GM19023 (cell line): ENCODE results near the gene ADARB2.

Experiments used
- ATAC-seq: cut with Tn5 transposase; IDR thresholded peaks from one replicate; pipeline ENCODE4 v1.9.1; 2021; ENCODE audit warnings: mild to moderate bottlenecking, moderate library complexity; ENCODE audit not compliant: unreplicated experiment

ADARB2 gene

GRCh38 chr10:1736144-1736971 is 967 bp downstream of the ADARB2 start:
- ATAC-seq: no peak

DNA sequence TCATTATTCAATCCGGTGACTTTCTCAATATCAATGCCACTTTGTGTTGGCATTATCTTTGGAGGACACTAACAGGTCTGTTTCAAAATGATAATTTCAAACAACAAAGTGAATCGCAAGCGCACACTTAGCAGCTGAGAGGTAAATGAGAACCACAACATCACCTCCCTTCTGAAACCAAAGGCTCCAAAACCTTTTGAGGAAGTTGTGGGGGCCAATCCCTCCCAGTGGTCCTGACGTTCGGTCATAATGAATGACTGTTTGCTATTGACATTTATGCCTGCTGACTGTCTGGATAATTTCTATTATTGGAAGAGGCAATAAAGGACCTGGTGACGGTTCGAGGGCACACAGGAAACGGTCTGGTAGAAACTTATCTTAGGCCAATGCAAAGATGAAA is 1.8 kb downstream of the ADARB2 start:
- no peak for ATAC-seq

- ATAC-seq: no peak
Observed at GRCh38 chr10:1734288-1734687, 3.0 kb downstream of the ADARB2 start.

DNA sequence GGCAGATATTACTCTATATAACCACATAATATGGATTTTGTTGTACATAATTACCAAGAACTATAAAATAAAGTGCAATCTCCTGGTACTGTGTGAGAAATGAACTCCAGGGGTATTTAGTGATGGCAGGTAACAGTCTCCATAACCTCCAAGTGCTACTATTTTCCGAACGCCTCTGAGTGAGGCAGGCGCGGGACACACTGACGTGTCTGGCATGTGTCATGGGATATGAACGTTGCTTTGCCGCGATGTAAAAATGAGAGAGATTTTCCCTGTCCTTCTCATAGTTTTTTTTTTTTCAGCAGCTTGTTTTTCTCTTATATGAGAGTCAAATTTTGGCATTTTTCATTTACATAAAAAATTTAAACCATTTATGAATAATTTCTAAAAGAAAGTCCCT is 3.6 kb downstream of the ADARB2 start:
- ATAC-seq: no peak

- ATAC-seq: no peak
Observed at GRCh38 chr10:1732564-1732996, 4.7 kb downstream of the ADARB2 start.

GRCh38 chr10:1731592-1731991 is 5.7 kb downstream of the ADARB2 start:
- no peak for ATAC-seq

GRCh38 chr10:1729751-1730150 is 7.6 kb downstream of the ADARB2 start:
- no peak for ATAC-seq

GRCh38 chr10:1726861-1727260 is 10.5 kb downstream of the ADARB2 start:
- ATAC-seq: no peak

DNA sequence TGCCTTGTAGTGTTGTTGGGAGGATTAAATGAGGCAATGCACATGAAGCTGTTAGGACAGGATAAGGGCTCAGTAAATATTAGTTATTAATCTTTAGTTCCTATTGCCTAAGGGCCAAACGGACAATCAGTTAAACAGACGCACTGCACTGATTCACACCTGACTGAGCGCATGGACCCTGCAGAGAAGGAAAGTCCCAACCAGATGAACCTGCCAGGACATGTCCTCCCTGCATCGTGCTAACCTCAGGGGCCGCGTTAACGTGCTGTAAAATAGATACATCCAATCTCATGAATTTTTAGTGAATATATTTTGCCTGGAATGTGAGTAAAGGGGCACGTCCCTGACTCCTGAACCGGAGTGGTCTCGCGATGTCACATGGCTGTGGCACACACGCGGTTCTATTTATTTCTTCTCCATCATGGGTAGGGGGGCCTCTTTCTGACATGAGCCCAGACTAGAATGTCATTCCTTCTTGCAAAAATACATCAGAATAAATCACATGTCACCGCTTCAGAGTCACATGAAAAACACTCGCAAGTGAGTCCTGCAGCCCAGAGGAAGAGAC is 12.3 kb downstream of the ADARB2 start:
- ATAC-seq: no peak

- ATAC-seq: no peak
Observed at GRCh38 chr10:1716839-1717238, 20.5 kb downstream of the ADARB2 start.

DNA sequence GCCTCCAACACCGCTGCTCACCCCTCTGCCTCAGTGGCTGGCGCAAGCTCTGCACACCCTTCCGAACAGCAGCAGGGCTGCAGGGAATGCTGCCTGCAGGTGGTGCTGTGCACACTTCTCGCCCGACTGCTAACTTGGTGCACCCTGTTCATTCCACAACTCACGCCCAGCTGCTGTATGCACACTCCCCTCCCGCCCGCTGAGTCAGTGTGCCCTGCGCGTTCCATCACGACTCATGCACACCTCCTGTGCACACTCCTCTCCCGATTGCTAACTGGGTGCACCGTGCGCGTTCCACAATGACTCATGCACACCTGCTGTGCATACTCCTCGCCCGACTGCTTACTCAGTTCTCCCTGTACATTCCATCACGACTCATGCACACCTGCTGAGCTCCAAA is 21.5 kb downstream of the ADARB2 start:
- ATAC-seq: no peak

DNA sequence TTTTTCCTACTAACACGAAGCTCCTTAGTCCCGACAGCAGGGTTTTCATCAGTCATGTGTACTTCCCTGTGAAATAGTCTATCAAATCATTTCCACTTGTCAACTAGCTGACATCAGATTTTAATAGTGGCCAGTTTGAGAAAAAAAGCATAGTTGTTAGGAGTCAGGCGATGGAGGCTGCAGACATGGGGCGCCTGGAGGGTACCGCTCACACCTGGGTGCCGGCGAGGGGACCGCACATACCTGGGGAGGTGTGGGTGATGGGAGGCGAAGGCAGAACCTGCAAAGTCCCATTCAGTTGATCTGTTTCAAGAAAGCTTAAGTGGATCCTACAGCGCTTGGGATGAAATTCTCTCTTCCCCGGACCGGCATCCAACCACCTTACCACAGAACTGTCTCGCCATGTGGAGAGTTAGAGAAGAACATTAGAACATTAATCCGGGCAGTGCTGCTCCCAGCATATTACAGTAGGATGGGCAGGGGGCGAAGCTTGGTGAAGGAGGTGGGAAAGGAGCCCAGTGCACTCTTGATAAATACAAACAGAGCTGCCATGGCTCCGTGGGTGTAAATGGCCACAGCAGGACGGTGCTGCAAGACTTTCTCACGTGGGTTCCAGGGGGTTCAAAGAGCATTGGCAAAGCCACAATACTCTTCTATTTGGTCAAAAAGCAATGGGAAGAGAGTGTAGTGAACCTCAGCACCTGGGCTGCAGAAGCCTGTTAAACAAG is 24.2 kb downstream of the ADARB2 start:
- no peak for ATAC-seq

DNA sequence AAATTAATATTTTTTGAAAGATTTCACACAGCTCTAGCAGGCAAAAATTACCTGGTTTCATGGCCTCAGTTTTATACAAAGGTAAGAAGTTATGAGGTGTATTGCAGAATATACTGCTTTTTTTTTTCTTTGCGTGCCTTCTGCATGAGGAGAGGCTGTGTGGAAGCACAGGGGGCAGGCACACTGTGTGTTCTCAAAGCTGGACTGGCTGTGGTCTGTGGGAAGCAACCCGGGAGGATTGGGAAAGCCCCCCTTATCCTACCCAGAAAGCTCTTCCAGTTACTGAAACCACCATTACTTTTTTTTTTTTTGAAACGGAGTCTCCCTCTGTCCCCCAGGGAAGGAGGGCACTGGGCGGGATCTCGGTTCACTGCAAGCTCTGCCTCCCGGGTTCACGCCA is 25.0 kb downstream of the ADARB2 start:
- no peak for ATAC-seq

- ATAC-seq: no peak
Observed at GRCh38 chr10:1709161-1709560, 28.2 kb downstream of the ADARB2 start.

GRCh38 chr10:1708746-1709145 is 28.6 kb downstream of the ADARB2 start:
- ATAC-seq: no peak

DNA sequence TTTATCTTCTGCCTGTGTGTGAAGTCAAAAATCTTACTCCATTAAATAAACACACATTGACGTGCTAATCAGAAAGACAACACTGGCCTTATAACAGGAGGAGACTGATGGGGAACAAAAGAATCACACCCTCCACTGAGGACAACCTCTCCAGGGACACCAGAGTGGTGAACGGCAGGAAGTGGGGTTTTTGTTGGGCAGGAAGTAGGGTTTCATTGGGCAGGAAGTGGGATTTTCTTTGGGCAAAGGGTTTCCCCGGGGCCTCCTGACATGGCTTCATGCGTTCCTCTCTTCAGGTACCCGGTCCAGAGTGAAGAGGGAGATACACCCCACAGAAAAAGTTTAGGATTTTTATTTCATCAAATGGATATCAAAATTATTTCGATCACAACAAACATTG is 30.6 kb downstream of the ADARB2 start:
- ATAC-seq: no peak

- no peak for ATAC-seq
Observed at GRCh38 chr10:1706256-1706655, 31.1 kb downstream of the ADARB2 start.

DNA sequence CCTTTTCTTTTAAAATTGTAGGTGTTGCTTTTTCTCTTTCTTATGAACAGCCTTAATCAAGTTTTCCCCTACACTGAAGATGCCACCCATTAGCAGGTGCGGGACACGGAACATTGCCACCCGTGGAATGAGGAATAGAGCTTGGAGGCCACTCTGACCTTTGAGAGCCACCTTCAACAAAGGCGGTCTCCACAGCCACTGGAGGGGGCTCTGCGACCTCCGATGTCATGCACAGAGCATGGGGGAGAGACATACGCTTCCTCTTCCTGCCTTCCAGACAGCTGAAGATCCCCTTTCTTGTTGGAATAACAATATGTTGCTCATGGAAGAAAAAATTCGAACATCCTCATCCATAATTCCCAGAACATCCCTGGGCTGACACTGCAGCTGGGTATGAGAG is 39.1 kb downstream of the ADARB2 start:
- no peak for ATAC-seq

- no peak for ATAC-seq
Observed at GRCh38 chr10:1696106-1696505, 41.2 kb downstream of the ADARB2 start.

DNA sequence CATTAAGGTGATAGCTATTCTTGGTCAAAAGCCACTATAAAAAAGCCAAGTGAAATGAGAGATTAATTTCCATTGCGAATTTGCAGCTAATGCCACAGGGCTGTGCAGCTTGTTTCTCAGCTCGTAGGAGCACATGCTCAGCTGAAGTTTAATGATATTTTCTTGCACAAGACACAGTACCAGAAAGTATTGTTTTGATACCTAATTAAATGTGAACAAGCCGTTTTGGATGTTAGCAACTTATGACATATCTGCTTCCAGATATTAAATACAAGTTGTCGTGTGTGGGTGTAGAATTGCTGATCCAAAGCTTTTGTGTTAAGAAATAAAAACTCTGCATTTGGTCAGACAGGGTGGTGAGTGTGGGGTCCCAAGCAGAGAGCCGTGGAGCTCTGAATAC is 47.2 kb downstream of the ADARB2 start:
- no peak for ATAC-seq

DNA sequence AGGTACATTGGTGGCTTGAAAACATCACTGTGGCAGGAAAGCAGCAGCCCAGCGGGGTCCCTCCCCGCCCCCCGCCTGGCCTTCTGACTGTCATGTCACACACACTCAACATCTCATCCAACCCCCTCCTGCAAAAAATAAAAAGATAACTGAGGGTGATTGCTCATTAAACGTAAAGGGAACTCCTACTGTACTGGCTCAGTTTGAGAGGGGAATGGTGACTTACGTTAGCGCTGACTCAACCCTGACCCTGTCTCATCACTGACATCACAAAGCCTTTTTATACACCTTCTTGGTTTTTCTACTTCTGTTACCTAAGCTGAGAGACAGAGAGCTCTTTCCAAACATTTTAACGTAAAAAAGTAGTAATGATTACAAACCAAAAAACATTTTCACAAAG is 48.8 kb downstream of the ADARB2 start:
- ATAC-seq: no peak

DNA sequence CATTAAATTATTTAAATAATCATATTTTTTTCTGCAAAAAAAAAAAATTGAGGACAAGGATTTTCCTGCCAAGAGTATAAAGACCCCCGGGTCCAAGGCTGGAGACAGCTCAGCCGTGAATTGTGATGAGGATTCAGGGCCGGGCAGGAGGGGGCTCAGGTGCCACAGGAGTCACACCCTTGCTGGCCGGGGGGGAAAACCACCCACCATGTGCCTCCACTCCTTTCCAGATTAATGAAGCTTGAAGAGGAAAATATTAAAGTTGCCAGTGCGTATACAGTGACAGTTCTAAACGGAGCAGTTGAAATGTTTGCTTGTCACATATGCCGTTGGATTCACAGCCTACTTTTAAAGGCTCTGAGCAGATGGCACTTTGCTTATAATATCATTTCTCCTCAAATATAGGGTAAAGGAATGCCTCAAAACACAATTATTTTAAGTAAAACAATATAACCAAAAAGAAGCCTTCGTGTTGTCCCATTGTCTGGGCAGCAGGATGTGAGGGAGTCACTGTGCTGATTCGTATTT is 49.6 kb downstream of the ADARB2 start:
- no peak for ATAC-seq
